Measurements from ENCODE around the gene MAL.

Gene MAL

DNA sequence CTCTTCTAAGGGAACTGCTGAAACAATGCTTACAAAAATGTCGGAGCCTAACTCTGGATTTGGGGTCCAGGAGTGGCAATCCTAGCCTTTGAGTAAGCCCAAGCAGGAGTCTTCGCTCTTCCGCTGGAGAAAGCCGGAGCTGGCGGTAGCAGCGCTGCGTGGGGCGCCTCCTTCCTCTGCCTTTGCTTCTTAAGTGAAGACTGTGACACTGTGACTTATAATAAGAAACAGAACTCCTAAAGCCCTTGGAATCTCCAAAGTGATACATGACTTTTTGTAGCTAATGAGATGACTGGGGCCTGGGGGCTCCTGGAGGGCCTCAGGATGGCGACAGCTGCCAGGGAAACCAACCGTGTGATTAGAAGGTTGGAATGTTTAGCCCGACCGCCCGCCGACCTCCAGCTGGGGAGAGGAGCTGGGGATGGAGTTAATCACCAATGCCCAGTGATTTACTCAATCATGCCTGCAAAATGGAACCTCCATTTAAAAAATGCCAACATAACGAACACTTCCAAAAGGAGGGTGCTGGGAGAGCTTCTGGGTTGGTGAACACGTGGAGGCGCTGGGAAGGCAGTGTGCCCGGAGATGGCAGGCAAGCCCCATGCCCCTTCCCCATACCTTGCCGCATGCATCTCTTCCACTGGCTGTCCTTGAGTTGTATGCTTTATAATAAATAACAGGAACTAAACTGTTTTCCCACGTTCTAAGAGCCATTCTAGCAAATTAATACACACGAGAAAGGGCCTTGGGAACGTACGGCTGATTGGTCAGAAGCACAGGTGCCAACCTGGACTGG is 29.0 kb upstream of the MAL start:
- DNase-seq: no peak

GRCh38 chr2:94997981-94998930 is 27.3 kb upstream of the MAL start:
- no peak for DNase-seq

GRCh38 chr2:94999431-94999883 is 26.1 kb upstream of the MAL start:
- DNase-seq: no peak

DNA sequence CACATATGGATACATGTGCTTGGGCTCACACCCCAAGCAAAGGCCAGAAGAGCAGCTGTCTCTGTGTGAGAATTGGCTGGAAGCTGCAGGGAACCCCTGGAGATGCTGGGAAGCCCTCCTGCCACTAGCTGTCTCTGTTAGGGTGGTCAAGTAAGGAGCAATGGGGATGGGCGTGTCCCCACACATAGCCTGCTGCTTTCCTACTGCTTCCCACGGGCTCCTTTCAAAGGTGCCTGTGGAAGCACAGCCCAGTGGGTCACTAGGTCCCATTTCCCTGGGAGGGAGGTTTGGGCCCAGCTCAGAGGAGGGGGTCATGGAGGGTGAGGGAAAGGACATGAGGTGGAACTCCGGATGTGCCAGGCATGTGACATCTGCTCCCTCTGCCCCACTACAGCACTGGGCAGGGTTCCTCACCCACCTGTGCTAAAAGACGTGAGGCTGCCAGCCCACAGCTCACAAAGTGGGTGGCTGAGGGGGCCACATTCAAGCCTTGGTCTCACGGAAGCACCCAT is 24.4 kb upstream of the MAL start:
- no peak for DNase-seq

DNA sequence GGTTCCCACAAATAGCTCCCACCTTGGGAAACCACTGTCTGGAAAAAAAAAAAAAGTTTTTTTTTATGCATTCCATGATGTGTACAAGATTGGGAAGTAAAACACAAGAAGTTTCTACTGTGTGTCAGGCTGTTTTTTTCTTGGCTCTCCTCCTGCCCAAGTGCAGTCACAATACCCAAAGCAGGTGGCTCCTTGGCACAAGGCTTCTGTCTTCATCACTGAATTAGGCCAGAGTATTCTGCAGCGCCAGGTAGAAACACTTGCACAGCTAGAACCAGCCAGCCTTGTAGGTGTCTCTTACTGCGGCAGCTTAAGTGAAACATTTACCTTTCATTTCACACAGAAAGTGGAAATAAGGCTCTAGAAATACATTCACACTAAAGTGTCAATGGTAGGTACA is 23.8 kb upstream of the MAL start:
- DNase-seq: no peak

GRCh38 chr2:95002498-95002897 is 23.0 kb upstream of the MAL start:
- no peak for DNase-seq

DNA sequence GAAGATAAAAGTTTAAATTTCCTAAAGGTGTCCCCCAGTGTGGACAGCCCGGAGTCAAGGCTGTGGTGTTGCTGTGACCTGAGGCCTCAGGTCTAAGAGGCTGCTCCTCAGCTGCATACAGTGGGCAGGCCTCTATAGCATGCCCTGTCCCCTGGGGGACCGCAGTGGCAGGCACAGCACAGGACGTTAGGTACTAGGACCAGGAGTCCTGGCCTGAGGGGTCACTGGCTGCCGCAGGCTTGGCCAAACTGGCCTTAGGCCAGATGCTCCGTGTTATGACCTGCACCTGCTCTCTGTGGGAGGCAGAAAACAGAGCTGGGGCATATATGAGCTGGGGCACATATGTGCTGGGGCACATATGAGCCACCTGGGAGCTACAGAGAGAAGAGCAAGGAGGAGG is 21.2 kb upstream of the MAL start:
- DNase-seq: no peak

- no peak for DNase-seq
These were observed 20.8 kb upstream of the MAL start for GRCh38 chr2:95004711-95005110.

- DNase-seq: no peak
These were observed 19.8 kb upstream of the MAL start for GRCh38 chr2:95005726-95006125.

GRCh38 chr2:95006588-95006987 is 18.9 kb upstream of the MAL start:
- no peak for DNase-seq

DNA sequence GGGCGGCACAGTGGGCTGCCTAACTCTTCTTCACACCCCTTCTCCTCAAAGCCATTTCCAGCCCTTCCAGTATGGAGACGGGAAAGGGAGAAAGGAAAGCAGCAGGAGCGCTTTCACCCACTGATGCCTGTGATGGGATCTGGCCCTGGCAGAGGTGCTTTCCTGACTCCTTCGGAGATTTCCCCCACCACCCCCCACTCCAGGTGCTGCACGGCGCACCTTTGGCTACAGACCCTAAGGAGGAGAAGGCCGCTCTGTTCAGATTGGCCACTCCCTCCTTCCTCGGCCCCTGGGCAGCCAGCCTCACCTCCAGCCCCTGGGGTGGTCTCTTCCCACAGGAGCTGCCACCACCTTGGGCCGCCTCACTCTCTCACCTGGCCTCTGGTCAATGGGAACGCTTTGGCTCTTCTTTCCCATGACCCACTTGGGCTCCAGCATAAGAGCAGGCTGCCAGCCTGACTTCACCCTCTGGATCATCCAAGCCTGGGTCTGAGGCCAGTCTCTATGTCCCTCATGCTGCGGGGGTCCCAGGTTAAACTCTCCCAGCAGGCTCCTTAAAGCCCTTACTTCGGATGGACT is 18.4 kb upstream of the MAL start:
- DNase-seq: no peak

DNA sequence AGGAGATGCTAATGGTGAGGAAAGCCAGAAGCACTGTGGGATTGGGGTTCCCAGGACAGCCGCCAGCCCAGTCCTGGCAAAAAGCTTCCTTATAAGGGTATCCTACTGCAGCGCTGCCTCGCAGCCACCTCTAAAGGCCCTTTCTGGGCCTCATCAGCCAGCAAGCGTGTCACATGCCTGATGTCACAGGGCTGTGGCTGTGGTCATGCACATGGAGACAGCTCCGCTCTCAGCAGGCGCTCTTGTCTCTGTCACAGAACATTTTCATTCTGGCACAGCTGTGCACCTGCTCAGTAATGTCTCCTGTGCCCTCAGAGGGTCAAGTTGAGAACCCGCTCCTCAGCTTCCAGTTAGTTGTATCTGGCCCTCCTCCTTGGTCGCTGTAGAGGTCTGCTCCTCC is 17.7 kb upstream of the MAL start:
- DNase-seq: no peak

DNA sequence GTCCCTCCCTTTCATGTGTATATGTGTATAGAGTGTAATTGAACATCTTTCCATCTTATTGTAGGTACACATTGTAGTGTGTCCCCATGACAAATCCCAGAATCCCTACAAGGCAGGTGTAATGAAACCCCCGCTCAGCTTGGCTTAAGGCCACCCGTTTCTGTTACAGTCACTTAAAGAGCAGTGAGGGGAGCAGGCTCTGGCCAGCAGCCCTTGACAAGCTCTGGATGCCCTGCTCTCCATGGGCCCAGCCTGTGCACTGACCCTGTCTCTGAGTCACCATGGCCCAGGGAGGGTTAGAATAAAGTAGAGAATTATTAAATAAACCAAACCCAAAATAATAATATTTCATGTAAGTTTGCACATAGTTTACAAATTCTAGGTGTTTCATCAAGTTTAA is 17.2 kb upstream of the MAL start:
- DNase-seq: no peak

DNA sequence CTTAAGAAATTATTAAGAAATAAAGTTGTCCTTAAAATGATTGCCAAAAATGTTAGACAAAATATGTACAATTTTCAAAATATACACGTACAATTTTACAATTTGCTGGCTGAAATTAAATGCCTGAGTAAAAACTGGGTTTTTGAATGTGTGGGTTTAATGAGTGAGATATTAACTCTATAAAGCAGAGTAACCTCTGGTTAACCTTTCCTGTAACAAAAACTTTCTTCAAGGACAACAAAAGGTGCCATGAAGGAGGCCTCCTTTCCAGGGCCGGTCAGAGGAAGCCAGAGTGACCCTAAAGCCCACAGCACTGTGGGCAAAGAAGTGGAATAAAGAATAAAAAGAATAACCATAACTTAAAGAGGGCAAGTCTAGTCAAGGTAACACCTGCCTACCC is 16.5 kb upstream of the MAL start:
- no peak for DNase-seq

DNA sequence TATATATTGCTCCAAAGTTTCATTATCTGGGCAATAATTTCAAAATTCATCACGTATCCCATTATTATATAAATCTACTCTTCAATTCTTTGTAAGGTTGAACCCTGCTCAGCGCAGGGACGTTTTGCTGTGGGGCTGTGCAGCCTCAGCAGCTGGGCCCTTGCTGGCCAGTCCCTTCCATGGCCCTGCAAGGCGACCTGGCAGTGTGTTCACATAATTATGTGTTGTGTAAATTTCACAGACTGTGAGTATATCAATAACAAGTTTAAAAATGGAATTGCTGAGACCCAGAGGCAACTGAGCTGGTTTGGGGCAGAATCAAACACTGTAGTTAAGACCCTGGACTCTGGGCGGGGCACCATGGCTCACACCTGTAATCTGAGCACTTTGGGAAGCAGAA is 16.1 kb upstream of the MAL start:
- DNase-seq: no peak

DNA sequence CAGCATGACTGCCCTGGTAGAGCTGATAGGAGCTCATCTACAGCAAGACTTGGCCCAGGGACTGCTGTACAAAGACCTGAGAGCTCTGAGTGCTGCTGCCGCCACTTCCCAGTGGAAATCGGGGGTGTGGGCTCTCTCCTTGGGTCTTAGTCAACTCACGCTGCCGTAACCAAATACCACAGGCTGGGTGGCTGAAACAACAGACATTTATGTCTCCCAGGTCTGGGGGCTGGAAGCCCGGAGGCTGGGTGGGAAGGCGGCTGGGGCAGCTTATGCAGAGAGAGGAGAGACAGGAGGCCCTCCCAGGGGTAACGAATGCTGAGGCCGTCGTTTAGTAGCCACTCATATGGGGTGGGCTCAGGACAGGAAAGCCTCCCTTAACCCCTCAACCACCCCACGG is 15.4 kb upstream of the MAL start:
- DNase-seq: no peak

DNA sequence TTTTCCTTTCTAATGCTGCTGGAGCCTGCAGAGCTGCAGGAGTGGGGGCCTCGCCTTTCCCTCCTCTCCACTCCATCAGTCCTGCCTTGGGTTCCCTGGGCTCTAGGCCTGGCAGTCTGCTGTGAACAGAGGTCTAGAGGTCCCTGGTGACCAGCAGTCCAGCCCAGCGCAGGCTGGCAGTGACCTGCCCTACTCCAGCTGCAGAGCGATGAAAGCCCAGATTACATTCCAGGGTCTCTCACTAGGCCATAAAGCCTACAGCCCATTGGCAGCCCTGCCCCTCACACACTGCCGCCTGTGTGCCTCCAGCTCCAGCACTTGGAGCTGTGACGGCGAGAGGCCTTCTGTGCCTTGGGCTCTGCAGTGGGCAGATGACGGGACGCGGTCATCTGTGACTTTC is 14.8 kb upstream of the MAL start:
- no peak for DNase-seq

- DNase-seq: no peak
These were observed 12.5 kb upstream of the MAL start for GRCh38 chr2:95012881-95013550.

DNA sequence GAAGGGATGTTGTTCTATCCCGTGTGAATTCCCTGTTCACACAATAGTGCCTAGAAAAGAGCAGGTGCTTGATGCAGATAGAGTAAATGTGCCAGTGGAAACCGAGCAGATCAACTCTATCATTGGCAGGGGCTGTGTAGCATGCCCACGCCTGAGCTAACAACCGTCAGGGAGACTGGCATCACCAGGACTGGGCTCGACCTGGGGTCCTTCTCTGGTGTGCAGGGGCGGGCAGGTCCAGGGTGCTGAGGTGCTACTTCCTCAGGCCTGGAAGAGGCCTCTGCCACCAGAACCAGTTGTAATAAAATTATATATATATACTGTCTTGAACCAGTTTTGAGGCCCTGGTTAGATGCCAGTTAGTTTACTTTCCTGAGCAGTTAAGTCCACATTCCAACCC is 11.8 kb upstream of the MAL start:
- DNase-seq: no peak

- no peak for DNase-seq
These were observed 11.3 kb upstream of the MAL start for GRCh38 chr2:95014126-95014708.

DNA sequence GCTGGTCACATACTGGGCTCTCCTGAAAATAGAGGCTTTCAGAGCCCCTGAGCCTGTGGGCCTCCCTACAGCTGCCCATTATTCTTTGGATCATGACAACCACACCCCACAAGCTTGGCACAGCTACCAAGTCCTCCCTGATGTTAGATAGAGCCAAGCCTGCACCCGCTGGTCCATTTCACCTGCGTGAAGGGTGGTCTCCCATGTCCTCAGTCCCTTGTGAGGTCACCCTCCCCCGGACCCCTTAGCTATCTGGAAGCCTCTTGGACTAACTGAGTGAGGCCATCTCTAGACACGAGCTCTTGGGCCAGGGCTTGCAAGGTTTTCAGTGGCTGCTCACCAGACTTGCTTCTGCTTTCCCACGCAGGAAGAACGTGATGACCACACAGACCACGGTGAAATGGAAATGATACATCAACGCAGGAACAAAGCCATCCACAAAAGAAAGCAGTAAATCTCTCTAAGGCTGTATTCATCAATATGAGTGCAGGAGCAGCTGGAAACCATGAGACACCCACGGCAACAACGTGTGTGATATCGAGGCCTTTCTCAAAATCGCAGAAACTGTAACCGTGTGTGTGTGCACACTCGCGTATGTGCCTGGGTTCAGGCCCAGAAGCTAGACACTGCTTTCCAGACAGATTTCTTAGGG is 10.1 kb upstream of the MAL start:
- DNase-seq: no peak

GRCh38 chr2:95016616-95017015 is 8.9 kb upstream of the MAL start:
- no peak for DNase-seq

Measured in CD4-positive, alpha-beta T cell treated with Interferon gamma for 1 hour (primary cell).